ENCODE measurements around the gene SLC25A42.
"Not testable (repeated sequence)": the region's sequence is repeated elsewhere in the genome, so short reads cannot be mapped to it uniquely, and the experiment has no call there.

Gene SLC25A42

GRCh38 chr19:19071897-19072296 is 8.1 kb downstream of the SLC25A42 start:
- no peak for DNase-seq

DNA sequence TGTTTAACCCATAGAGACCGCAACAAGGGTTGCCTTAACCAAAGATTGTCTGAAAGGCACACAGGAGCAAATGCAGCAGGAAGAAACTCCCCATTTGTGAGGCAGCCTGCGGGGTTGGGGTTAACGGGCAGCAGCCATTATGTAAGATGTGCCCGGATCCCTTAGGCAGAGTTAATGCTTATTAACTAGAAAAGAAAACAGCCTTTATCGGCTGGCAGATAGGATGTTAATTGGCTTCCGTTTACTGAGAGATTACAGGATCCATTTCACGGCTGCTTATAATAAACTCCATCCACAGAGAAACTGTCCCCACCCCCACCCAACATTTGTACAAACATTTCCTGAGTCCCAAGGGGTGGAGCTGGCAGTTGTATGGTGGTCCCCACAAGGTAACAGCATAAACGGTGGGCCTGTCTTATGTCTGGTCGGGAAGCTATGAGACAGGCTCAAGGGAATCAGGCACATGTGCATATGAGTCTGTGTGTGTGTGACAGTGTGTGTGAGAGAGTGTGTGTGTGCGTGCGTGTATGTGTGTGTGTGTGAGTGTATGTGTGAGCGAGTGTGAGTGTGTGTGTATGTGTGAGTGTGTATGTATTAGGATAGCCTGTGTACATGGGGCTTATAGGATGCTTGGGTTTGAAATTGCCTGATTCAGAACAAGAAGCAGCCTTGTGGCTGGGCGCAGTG is 10.5 kb downstream of the SLC25A42 start:
- no peak for DNase-seq

- DNase-seq: no peak
Observed at GRCh38 chr19:19075126-19075525, 11.3 kb downstream of the SLC25A42 start.

- DNase-seq: no peak
Observed at GRCh38 chr19:19076476-19076875, 12.7 kb downstream of the SLC25A42 start.

- DNase-seq: no peak
Observed at GRCh38 chr19:19077103-19077502, 13.3 kb downstream of the SLC25A42 start.

GRCh38 chr19:19078801-19079200 is 15.0 kb downstream of the SLC25A42 start:
- no peak for DNase-seq

DNA sequence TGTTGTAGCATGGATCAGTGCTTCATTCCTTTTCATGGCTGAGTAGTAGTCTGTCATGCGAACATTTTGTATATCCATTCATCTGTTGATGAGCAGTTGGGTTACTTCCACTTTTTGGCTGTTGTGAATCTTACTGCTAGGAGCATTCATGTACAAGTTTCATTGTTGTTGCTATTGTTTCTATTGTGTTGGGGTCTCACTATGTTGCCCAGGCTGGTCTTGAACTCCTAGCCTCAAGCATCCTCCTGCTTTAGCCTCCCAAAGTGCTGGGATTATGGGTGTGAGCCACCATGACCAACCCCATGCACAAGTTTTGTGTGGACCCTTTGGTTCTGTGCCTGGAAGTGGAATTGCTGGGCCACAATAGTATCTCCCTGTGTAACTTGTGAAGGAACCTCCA is 15.8 kb downstream of the SLC25A42 start:
- no peak for DNase-seq

- no peak for DNase-seq
Observed at GRCh38 chr19:19081642-19082151, 17.9 kb downstream of the SLC25A42 start.

DNA sequence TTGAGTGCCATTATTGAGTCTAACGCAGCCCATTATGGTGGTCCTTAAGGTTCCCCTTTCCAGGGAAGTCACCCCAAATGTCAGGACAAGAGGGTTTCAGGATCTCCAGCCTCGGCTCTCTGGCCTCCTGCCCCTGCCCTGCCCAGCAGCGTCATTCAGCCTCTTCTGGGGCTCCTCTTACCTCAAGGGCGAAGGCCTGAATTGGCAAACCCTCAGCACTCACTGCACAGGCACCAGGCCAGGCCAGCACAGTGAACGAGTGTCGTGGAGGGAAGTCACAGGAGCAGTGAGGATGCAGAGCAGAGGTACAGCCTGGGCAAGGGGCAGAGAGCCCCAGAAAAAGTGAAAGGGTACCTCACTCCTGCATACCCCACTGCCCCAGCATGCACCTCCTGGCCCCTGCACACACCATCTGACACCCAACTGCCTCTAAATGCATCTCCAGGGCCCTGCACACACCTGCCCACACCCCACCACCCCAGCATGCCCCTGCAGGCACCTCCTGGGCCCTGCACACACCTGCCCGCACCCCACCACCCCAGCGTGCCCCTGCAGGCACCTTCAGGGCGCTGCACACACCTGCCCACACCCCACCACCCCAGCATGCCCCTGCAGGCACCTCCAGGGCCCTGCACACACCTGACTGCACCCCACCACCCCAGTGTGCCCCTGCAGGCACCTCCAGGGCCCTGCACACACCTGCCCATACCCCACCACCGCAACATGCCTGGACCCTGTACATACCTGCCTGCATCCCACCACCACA is 19.8 kb downstream of the SLC25A42 start:
- no peak for DNase-seq

DNA sequence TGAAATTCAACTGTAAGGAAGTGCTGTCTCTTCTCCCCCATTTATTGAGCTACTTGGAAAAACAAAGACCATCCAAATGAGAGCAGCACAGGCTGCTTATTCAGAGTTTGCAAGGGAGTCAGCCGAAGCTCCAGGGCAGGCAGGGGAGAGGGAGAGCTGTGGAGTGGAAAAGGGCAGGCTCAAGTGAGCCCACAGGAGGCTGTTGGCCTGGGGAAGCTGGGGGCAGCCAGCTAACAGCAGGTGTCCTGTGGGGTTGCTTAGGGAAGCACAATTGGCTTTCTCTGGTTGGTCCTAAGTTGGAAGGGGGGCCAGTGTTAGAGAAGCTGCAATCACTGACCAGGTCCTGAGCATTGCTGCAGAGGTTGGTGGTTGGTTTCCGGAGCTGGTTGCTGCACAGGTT is 23.9 kb downstream of the SLC25A42 start:
- DNase-seq: no peak

GRCh38 chr19:19094513-19094912 is 30.7 kb downstream of the SLC25A42 start:
- DNase-seq: no peak

DNA sequence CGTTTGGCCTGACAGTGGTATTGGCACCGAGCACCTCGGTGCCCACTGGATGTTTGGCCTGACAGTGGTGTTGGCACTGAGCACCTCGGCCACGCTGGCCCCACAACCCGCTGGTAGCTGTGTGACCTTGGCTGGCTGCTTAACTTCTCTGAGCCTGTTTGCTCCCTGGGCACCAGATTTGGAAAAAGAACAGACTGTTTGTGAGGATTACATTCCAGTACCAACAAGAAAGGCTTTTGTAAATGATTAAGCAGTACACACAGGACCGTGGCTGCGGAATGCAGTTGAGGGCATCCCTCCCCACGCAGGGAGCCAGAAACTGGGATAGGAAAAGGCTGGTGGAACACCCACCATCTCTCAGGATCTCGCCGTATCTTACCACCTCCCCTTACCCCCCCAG is 31.9 kb downstream of the SLC25A42 start:
- DNase-seq: no peak

GRCh38 chr19:19096641-19097627 is 33.1 kb downstream of the SLC25A42 start:
- DNase-seq: no peak

- DNase-seq: no peak
Observed at GRCh38 chr19:19098084-19098702, 34.4 kb downstream of the SLC25A42 start.

GRCh38 chr19:19098703-19099632 is 35.2 kb downstream of the SLC25A42 start:
- no peak for DNase-seq

DNA sequence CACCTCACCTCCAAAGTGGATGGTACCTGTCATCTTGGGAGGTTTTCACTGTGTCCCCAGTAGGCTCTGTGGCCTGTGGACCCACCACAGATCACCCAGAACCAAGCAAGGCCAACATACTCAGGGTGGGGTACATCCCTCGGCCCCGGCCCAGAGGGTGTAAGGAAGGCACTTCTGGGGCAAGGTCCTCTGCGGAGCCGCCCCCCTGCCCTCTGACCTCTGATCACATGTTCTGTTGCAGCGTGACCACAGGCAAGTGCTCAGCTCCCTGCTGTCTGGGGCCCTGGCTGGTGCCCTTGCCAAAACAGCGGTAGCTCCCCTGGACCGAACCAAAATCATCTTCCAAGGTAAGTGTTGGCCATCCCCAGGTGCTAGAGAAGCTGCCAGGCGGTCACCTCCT is 37.7 kb downstream of the SLC25A42 start:
- no peak for DNase-seq

- not testable (repeated sequence) for DNase-seq
Observed at GRCh38 chr19:19102566-19102965, 38.8 kb downstream of the SLC25A42 start.

DNA sequence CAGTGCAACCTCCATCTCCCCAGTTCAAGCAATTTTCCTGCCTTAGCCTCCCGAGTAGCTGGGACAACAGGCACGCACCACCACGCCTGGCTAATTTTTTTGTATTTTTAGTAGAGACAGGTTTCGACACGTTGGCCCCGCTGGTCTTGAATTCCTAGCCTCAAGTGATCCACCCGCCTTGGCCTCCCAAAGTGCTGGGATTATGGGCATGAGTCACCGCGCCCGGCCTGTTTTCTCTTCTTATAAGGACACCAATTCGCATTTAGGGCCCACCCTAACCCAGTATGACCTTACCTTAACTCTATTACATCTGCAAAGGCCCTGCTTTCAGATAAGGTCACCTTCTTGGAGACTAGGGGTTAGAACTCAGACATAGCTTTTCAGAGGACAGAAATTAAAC is 39.4 kb downstream of the SLC25A42 start:
- DNase-seq: no peak

GRCh38 chr19:19105365-19106055 is 41.7 kb downstream of the SLC25A42 start:
- no peak for DNase-seq

- no peak for DNase-seq
Observed at GRCh38 chr19:19106056-19106551, 42.3 kb downstream of the SLC25A42 start.

GRCh38 chr19:19106938-19107337 is 43.1 kb downstream of the SLC25A42 start:
- not testable (repeated sequence) for DNase-seq
